ENCODE results near the gene KIF1A. TPM values are rescaled to one million over a fixed set of nuclear protein-coding genes. Genes with fewer than 3 reads are reported as not detected.

The KIF1A gene
- total RNA-seq, 1 experiment from 2014 or later, result 279 TPM

GRCh38 chr2:240722796-240723735, 97.0 kb downstream of the KIF1A start (continued):
- TF ChIP-seq AFF4 (CRISPR knock-in tag; IDR thresholded peaks at IDR 0.05; ENCODE audit: borderline replicate concordance), result no peak
- no peak for TF ChIP-seq SOX15 (CRISPR knock-in tag; IDR thresholded peaks at IDR 0.05)
- no peak for TF ChIP-seq NFYB (CRISPR knock-in tag; conservative IDR thresholded peaks at IDR 0.05; ENCODE audit: low read depth)
- no peak for TF ChIP-seq IRF2 (CRISPR knock-in tag; IDR thresholded peaks at IDR 0.05; ENCODE audit: borderline replicate concordance, low read depth)
- no peak for TF ChIP-seq CREB1 (CRISPR knock-in tag; IDR thresholded peaks at IDR 0.05)
- no peak for TF ChIP-seq ZNF121 (CRISPR knock-in tag; IDR thresholded peaks at IDR 0.05)
- TF ChIP-seq HMGA2 (CRISPR knock-in tag; IDR thresholded peaks at IDR 0.05), result no peak
- no peak for TF ChIP-seq ZSCAN18 (CRISPR knock-in tag; IDR thresholded peaks at IDR 0.05)
- no peak for TF ChIP-seq ZNF317 (CRISPR knock-in tag; IDR thresholded peaks at IDR 0.05; ENCODE audit: borderline replicate concordance, low read depth)
- TF ChIP-seq FOXK1 (CRISPR knock-in tag; IDR thresholded peaks at IDR 0.05), result no peak
- no peak for TF ChIP-seq ERG (CRISPR knock-in tag; IDR thresholded peaks at IDR 0.05)

GRCh38 chr2:240722376-240722775, 97.6 kb downstream of the KIF1A start:
- no peaks in the 10 kb centered on the region for H3K27me3 Mint-ChIP-seq (ENCODE audit: low read depth)
- no peaks in the 10 kb centered on the region for H3K4me1 Mint-ChIP-seq
- H3K27ac Mint-ChIP-seq, result no peak overlapping the region
- POLR2A ChIA-PET, result interaction anchor here (0.8 to 1.0 kb wide), 2 partner anchors 9 to 67 kb away, joined by 3 read pairs; no protein-coding TSS in a partner anchor
- H3K9me3 Mint-ChIP-seq, result no peaks in the 10 kb centered on the region
- ATAC-seq (no peak), DNase-seq (ENCODE audit: low spot score) (no peak)
- peaks cover 30% of the 10 kb centered on the region for H3K36me3 Mint-ChIP-seq
- no peak overlapping the region for H3K4me3 Mint-ChIP-seq
- no peak for TF ChIP-seq MYBL2 (CRISPR knock-in tag; IDR thresholded peaks at IDR 0.05)
- TF ChIP-seq TP53 (CRISPR knock-in tag; IDR thresholded peaks at IDR 0.05), result no peak
- CTCF ChIA-PET, result no interaction called here

GRCh38 chr2:240721596-240722180, 98.3 kb downstream of the KIF1A start:
- peaks cover 28% of the 10 kb centered on the region for H3K36me3 Mint-ChIP-seq
- H3K4me3 Mint-ChIP-seq, result no peak overlapping the region
- no peaks in the 10 kb centered on the region for H3K9me3 Mint-ChIP-seq
- CTCF ChIA-PET, result interaction anchor here (1.0 kb wide), 1 partner anchor 81 kb away, joined by 3 read pairs; no protein-coding TSS in a partner anchor
- H3K27me3 Mint-ChIP-seq (ENCODE audit: low read depth), result no peaks in the 10 kb centered on the region
- DNase-seq (ENCODE audit: low spot score) (no peak), ATAC-seq (no peak)
- H3K27ac Mint-ChIP-seq, result no peak overlapping the region
- H3K4me1 Mint-ChIP-seq, result no peaks in the 10 kb centered on the region
- POLR2A ChIA-PET, result interaction anchor here (1.0 kb wide), 1 partner anchor 10 kb away, joined by 3 read pairs; no protein-coding TSS in a partner anchor
- TF ChIP-seq RELA (CRISPR knock-in tag; IDR thresholded peaks at IDR 0.05; ENCODE audit: borderline replicate concordance) (no peak), AR (CRISPR knock-in tag; IDR thresholded peaks at IDR 0.05) (no peak), CREB1 (CRISPR knock-in tag; IDR thresholded peaks at IDR 0.05) (no peak), ZNF263 (CRISPR knock-in tag; IDR thresholded peaks at IDR 0.05; ENCODE audit: low read depth) (no peak), JUN (CRISPR knock-in tag; IDR thresholded peaks at IDR 0.05) (no peak), CBFB (CRISPR knock-in tag; IDR thresholded peaks at IDR 0.05; ENCODE audit: low read depth) (no peak), JAZF1 (CRISPR knock-in tag; IDR thresholded peaks at IDR 0.05) (no peak), STAT6 (CRISPR knock-in tag; conservative IDR thresholded peaks at IDR 0.05; ENCODE audit: low read depth) (no peak)
